PC-3 (cell line): ENCODE data around the gene PLXNA2.

ENCODE experiments used
- CTCF ChIP-seq: fragments of 300-600 bp; sonication (generic); conservative IDR thresholded peaks from 2 replicates; pipeline ENCODE4 v1.5.1; 2017; ENCODE audit warnings: antibody characterized with exemption, low read depth, mild to moderate bottlenecking, low read length
- EZH2 ChIP-seq: fragments of 300-600 bp; sonication (generic); IDR thresholded peaks from one replicate; pipeline ENCODE4 v1.6.1; 2017; ENCODE audit warnings: antibody characterized with exemption, mild to moderate bottlenecking, low read length; ENCODE audit not compliant: unreplicated experiment

GRCh38 chr1:208139434-208140045, 104.6 kb downstream of the PLXNA2 start:
- no peak for TF ChIP-seq CTCF
- no peak for TF ChIP-seq EZH2
